ENCODE results near the gene FAM47C.
"Not testable (repeated sequence)": the region's sequence is repeated elsewhere in the genome, so short reads cannot be mapped to it uniquely, and the experiment has no call there.

The FAM47C gene

DNA sequence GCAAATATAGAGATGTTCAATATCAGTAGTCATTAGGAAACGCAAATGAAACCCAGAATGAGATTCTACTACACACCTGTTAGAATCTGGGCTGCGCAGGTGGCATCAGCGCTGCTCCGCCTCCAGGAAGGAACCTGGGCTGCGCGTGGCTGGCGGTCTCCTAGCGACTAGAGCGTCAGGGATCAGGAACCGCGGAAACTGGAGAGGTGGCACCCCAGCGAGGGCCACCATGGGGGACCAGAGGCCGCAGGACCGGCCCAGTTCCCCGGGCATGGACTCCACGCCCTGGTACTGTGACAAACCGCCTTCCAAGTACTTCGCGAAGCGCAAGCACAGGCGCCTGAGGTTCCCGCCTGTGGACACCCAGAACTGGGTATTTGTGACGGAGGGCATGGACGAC, at the start of gene FAM47C:
Gene FAM47C (plus strand): TSS at position 185 of the 400 bp plus-strand sequence. CDS start 45 bp downstream, at position 230.
- not testable (repeated sequence) for FAIRE-seq

- no peak for FAIRE-seq
Measured at GRCh38 chrX:36961590-36961989, 46.6 kb upstream of the FAM47C start.

DNA sequence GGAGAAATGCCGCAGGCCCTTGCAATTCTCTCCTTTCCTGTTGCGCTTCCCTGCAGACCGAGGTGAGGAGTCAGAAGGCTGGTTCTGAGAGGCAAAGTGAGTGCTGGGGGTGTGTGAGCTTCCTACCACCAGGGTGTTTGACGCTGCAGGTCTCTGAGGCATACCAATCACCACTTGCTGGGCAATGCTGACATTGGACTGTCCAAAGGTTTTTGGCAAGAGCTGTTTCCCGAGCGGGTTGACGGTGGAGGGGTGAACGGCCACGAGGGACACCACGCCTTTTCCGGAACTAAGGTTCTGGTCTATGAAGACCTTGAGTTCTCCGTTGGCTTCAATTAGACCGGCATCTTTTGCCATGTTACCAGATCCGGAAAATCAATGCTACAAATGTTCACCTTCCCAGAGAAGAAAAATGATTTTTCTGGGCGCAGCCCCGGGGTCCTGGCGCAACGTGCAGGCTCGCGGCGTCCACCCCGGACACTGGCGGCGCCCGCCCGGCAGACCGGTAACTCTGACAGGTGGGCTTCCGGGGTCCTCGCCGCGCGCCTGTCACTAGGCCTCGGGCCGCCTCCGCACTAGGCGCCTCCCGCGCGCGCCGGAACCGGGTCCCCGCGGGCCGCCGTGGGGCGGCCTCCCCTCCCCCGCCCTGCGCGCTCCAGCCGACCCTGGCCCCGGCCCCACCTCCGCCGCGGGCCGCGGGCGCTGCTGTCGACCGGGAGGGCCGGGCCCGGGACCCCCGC, 44.9 kb upstream of the FAM47C start:
- no peak for FAIRE-seq

- no peak for FAIRE-seq
Measured at GRCh38 chrX:36963852-36964251, 44.3 kb upstream of the FAM47C start.

DNA sequence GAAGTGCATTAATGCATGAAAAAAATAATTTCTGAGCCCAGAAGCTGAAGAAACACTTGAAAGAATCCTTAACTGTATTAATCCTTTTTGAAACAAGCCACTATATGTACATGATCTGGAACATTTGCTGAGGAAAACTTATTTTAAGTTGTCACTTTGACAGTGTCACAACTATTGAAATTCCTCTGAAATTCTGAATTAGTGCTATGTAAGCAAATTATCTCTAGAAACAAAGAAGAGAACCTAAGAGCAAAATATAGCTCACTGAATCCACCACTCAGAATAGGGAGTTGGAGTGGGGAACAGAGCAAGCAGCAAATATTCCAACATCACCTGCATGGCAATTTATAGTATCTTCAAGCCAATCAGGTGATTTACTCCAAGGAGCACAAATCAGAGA, 34.6 kb upstream of the FAM47C start:
- FAIRE-seq, result no peak

DNA sequence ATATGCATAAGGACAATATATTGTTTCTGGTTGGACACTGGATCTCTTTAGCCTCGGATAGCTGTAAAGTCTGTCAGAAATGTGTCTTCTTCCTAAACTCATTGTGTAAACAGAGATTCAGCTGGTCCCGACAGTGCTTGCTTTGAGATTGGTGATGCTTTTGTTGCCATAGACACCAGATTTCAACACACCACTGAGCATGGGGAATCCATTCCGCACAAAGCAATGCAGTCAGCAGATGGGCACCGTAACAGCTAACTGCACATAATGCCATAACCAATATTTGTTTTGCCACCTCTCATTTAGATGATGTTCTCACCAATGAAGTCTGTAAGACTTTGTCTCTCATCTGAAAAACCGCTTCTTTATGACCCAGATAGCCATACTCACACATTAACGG, 33.3 kb upstream of the FAM47C start:
- FAIRE-seq, result peak; percentile 33

DNA sequence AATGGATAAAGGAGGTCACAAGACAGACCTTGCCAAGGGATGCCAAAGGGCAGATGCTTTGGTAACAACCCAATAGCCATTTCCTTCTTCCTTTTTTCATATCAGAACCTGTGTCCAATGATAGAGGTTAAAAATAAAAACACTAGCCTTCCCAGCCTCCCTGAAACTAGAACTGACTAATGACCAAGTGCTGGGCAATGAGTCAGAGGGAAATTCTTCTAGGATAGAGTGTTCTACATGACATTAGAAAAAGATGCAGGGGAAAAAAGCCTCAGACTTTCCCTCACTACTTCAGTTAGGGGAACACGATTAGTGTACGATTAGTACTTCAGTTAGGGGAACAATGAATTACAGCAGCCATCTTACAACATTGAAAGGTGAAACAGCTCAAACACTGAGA, 29.3 kb upstream of the FAM47C start:
- peak; percentile 51 for FAIRE-seq

GRCh38 chrX:36983831-36984230, 24.3 kb upstream of the FAM47C start:
- no peak for FAIRE-seq

DNA sequence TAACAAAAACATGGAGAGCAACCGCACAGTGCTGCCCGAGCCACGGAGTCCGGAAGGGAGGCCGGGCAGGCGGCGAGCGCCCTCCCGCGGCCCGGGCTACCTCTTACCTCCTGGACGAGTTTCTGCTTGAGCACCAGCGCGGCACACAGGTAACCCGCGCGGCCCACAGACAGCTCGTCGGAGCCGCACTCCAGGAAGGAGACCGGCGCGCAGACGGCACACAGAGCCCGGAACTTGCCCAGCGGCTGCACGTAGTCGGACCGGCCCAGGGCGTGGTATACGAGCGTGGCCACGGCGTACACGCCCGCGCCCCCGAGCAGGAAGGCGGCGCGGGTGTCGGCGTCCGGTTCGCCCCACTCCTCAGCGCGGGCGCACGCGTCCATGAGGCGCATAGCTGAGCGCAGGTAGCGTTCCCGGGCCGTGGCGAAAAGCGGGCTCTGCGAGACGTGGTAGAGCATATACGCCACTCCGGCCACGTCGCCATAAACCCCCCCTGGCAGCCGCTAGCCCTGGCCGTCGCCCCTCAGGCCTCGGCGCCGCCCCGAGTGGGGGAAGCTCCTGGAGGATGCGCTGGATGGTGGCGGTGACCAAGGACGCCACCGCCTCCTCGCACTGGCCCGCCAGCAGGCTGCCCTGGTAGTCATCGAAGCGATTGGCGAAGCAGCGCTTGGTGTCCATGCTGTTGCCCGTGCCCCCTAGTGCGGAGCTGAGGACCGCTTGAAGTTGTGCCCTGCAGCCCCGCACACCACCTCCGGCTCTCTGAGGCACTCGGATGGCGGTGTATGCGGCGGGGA, 22.6 kb upstream of the FAM47C start:
- not testable (repeated sequence) for FAIRE-seq

GRCh38 chrX:36986231-36986630, 21.9 kb upstream of the FAM47C start:
- FAIRE-seq, result no peak

GRCh38 chrX:36987212-36987611, 21.0 kb upstream of the FAM47C start:
- FAIRE-seq, result not testable (repeated sequence)

DNA sequence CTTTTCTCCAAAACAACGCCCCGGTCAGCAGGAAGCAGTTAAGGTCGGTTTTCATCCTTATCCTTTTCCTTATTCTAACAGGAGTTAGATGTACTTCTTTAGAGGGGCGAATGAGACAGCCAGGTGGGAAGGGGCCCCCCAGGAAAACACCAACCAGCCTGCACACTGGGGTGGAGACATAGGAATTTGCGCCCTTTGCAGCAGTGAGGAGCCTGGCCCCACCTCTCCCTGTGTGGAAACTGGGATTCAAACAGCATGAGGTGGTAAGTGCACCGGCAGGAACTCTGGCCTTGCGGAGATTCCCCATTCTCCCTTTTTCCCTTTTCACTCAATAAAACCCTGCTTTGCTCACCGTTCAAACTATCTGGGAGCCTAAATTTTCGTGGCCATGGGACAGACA, 8.0 kb upstream of the FAM47C start:
- FAIRE-seq, result no peak

GRCh38 chrX:37010496-37010895, 2.3 kb downstream of the FAM47C start:
- no peak for FAIRE-seq

DNA sequence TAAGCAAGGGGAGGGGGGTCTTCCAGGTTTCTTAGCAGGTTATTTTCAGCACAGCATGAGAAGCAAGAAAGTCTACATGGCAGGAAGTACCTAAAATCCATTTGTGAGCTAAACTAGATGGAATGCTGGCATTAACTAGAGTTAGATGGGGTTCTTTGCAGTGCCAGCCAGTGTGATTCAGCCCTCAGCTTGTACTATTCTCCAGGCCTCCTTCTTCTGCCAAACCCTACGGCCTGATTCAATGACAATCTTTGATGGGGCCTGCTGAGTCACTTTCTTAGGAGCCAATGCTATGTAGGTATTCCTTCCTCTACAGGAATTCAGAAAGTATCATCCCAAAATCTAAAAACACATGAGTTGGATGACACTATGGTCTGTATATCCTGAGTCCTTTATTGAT, 26.1 kb downstream of the FAM47C start:
- not testable (repeated sequence) for FAIRE-seq

GRCh38 chrX:37036674-37037220, 28.6 kb downstream of the FAM47C start:
- FAIRE-seq, result not testable (repeated sequence)

- FAIRE-seq, result not testable (repeated sequence)
Measured at GRCh38 chrX:37038814-37039213, 30.6 kb downstream of the FAM47C start.

DNA sequence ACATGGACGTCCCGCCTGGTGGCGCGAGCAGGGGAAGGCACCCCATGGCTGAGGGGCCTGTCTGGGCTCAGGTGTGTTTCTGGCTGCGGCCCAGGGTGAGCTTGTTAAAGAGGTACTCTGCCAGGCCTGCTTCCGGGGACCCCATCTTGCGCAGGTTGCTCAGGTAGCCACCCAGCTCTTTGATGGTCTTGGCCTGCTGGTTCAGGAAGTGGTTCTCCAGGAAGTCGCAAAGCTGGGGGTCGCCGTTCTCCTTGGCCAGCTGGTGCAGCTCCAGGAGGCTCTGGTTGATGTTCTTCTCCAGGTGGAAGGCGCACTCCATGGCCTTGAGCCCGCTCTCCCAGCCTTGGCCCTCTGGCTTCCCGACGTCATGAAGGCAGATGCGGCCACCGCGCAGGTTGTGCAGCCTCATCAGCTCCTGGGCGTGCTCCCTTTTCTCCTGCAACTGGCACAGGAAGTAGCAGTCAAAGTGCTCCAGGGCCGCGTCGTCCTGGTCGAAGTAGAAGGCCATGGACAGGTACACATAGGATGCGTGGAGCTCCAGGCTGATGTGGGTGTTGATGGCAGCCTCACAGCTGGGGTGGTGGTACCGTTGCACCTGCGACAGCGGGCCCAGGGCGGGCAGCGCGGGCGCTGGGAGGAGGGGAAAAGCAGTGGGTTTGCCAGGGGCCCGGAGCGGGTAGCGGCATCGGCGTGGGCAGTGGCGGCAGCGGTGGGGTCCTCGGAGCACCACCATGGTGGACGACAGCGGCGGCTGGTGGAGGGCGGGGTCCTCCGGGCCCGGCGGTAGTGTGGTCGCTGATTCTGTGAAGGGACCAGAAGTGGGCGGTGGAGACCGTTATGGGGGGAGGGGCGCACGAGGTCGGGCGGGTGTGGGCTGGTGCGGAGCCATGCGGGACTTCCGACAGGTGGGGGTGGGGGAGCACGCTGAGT, 35.1 kb downstream of the FAM47C start:
- FAIRE-seq, result not testable (repeated sequence)

DNA sequence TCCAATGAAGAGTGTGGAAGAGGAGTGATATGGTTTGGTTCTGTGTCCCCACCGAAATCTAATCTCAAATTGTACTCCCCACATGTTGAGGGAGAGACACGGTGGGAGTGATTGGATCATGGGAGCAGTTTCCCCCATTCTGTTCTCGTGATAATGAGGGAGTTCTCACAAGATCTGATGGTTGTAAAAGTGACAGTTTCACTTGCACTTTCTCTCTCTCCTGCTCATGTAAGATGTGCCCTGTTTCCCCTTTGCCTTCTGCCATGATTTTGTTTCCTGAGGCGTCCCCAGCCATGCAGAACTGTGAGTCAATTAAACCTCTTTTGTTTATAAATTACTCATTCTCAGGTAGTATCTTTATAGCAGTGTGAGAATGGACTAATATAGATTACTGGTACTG, 39.6 kb downstream of the FAM47C start:
- FAIRE-seq, result no peak

DNA sequence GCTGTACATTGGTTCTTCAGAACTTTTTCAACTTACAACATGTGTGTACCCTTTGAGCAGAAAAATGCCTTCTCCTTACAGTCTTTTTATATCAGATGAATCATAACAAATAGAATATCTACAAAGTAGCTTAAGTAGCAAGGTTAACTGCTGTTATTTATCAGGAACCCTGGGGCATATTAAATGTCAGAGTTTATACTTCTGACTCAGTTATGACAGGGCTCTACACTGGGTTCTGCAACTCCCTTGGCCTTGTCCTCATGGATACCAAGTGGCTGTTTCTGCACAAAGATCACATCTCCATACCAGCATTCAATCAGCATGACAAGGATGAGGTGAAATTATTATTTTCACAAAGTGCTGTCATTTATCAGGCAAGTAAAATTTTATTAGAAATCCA, 49.4 kb downstream of the FAM47C start:
- not testable (repeated sequence) for FAIRE-seq

GRCh38 chrX:37060999-37061398, 52.8 kb downstream of the FAM47C start:
- FAIRE-seq, result no peak

All from islet of Langerhans (tissue), 1 donor.